OCI-LY3 (cell line): ENCODE data around the gene AK4.

Experiments used
- H2AFZ ChIP-seq: fragments of 200-600, 300-600 bp; shearing (Covaris generic); 2 replicates; pipeline ENCODE4 v1.6.0; 2014; ENCODE audit warnings: antibody characterized with exemption, low read depth, low read length
- H3K27ac ChIP-seq: fragments of 200-600, 300-600 bp; sonication (generic); 2 replicates; pipeline ENCODE4 v1.5.1; 2014; ENCODE audit warnings: mild to moderate bottlenecking, low read length, moderate library complexity, mixed read lengths
- H3K27me3 ChIP-seq: fragments of 200-600, 300-600 bp; sonication (generic); 2 replicates; pipeline ENCODE4 v1.6.1; 2014; ENCODE audit warnings: low read depth, low read length, mixed read lengths
- H3K36me3 ChIP-seq: fragments of 200-600, 300-600 bp; sonication (generic); replicated peaks from 2 replicates; pipeline ENCODE3; 2014; ENCODE audit warnings: low read depth, low read length, mixed read lengths
- H3K4me1 ChIP-seq: fragments of 300-600, 200-600 bp; sonication (generic); 2 replicates; pipeline ENCODE4 v1.6.1; 2014; ENCODE audit warnings: low read length, mixed read lengths
- H3K4me2 ChIP-seq: fragments of 200-600, 300-600 bp; sonication (generic); 2 replicates; pipeline ENCODE4 v1.6.1; 2014; ENCODE audit warnings: low read length, mixed read lengths
- H3K4me3 ChIP-seq: fragments of 300-600, 200-600 bp; sonication (generic); 2 replicates; pipeline ENCODE4 v1.5.1; 2014; ENCODE audit warnings: antibody characterized with exemption, mild to moderate bottlenecking, low read length, moderate library complexity
- H3K79me2 ChIP-seq: fragments of 300-600, 200-600 bp; shearing (Covaris generic); 2 replicates; pipeline ENCODE4 v1.6.1; 2014; ENCODE audit warnings: mild to moderate bottlenecking, low read length, mixed read lengths
- H3K9ac ChIP-seq: fragments of 300-600, 200-600 bp; shearing (Covaris generic); 2 replicates; pipeline ENCODE4 v1.6.0; 2014; ENCODE audit warnings: mild to moderate bottlenecking, low read length, moderate library complexity
- H3K9me3 ChIP-seq: fragments of 200-600, 300-600 bp; shearing (Covaris generic); 2 replicates; pipeline ENCODE4 v1.6.1; 2014; ENCODE audit warnings: low read length, mixed read lengths; ENCODE audit not compliant: insufficient read depth
- H4K20me1 ChIP-seq: fragments of 200-600, 300-600 bp; sonication (generic); 2 replicates; pipeline ENCODE4 v1.6.1; 2016; ENCODE audit warnings: low read length, mixed read lengths; ENCODE audit not compliant: insufficient read depth
- EZH2phosphoT487 ChIP-seq: fragments of 200-600 bp; shearing (Covaris generic); IDR thresholded peaks from 2 replicates; pipeline ENCODE4 v1.6.1; 2018; ENCODE audit warnings: antibody characterized with exemption, mixed run types, low read depth
- TF ChIP-seq, protein P1 (sequence below): fragments of 200-600, 300-600 bp; sonication (generic); IDR thresholded peaks from 2 replicates; pipeline ENCODE4 v1.5.1; 2014; ENCODE audit warnings: antibody characterized with exemption, low read length, low read depth

AK4 gene

DNA sequence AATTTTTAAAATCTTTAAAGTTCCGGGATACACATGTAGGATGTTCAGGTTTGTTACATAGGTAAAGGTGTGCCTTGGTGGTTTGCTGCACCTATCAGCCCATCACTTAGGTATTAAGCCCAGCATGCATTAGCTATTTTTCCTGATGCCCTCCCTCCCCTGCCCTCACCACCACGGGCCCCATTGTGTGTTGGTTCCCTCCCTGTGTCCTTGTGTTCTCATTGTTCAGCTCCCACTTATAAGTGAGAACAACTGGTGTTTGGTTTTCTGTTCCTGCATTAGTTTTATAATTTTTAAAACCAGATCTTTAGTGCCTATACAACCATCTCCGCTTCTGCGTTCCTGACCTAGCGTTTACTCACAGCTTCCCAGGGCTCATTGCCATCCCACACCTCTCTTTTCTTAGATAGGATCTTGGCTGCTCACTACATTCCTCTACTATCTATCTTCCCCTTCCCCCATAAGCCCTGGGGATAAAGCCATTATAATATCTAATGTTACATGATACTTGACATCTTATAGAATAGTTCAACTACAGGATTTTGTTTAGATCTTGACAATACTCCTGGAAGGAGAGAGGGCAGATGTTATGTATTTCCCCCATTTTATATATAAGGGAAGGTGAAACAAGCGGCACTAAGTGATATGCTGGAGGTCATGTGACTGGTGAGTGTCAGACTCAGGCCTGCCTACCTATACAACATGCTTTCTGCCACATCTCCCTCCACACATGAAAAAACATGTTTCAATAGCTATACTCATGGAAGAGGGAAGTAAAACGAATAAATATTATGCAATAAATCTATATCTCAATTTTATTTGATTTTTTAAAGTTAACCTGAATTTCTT is 109.1 kb downstream of the AK4 start:
- Histone ChIP-seq H4K20me1 (no peaks in the 10 kb centered on the region), H3K9ac (no peak overlapping the region), H3K4me2 (no peak overlapping the region), H3K27ac (no peak overlapping the region), H3K4me3 (no peak overlapping the region), H3K36me3 (no peaks in the 10 kb centered on the region), H3K27me3 (no peaks in the 10 kb centered on the region), H3K4me1 (peaks cover 10% of the 10 kb centered on the region; the same call in 1 of the 2 replicates), H3K9me3 (no peaks in the 10 kb centered on the region), H3K79me2 (no peaks in the 10 kb centered on the region), H2AFZ (no peak overlapping the region)
- TF ChIP-seq EZH2phosphoT487, result no peak
- TF ChIP-seq, protein P1, sequence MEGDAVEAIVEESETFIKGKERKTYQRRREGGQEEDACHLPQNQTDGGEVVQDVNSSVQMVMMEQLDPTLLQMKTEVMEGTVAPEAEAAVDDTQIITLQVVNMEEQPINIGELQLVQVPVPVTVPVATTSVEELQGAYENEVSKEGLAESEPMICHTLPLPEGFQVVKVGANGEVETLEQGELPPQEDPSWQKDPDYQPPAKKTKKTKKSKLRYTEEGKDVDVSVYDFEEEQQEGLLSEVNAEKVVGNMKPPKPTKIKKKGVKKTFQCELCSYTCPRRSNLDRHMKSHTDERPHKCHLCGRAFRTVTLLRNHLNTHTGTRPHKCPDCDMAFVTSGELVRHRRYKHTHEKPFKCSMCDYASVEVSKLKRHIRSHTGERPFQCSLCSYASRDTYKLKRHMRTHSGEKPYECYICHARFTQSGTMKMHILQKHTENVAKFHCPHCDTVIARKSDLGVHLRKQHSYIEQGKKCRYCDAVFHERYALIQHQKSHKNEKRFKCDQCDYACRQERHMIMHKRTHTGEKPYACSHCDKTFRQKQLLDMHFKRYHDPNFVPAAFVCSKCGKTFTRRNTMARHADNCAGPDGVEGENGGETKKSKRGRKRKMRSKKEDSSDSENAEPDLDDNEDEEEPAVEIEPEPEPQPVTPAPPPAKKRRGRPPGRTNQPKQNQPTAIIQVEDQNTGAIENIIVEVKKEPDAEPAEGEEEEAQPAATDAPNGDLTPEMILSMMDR, result no peak

GRCh38 chr1:65258106-65258505 is 110.1 kb downstream of the AK4 start:
- Histone ChIP-seq H2AFZ (no peak overlapping the region), H3K9me3 (no peaks in the 10 kb centered on the region), H3K27me3 (no peaks in the 10 kb centered on the region), H3K79me2 (no peaks in the 10 kb centered on the region), H3K36me3 (no peaks in the 10 kb centered on the region), H3K4me3 (no peak overlapping the region), H3K4me2 (no peak overlapping the region), H4K20me1 (no peaks in the 10 kb centered on the region), H3K4me1 (peaks cover 10% of the 10 kb centered on the region; the same call in 1 of the 2 replicates), H3K9ac (no peak overlapping the region), H3K27ac (no peak overlapping the region)
- no peak for TF ChIP-seq EZH2phosphoT487
- TF ChIP-seq, protein P1, result no peak

DNA sequence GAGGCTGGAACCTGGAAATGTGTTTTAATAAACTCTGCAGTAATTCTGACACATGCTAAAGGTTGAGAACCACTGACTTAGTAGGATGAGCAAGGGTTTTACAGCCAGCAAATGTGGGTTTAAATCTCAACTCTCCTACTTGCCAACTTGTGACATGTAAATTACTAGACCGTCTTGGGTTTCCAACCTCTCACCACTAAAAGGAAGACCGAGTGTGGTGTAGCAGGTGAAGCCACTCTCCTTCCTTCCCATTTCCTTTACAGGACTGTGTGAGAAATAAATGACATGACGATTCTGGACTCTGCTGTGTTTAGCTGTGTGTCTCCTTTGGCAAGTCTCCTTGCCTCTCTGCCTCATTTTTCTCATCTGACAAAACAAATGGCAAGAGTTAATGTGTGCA is 111.8 kb downstream of the AK4 start:
- H3K27me3 ChIP-seq, result no peaks in the 10 kb centered on the region
- H3K4me3 ChIP-seq, result no peak overlapping the region
- no peaks in the 10 kb centered on the region for H3K9me3 ChIP-seq
- H3K36me3 ChIP-seq, result no peaks in the 10 kb centered on the region
- 0 out of 2 replicates have a peak, but pooled peaks cover 6% of the 10 kb centered on the region for H3K4me1 ChIP-seq
- no peaks in the 10 kb centered on the region for H3K79me2 ChIP-seq
- no peak overlapping the region for H3K4me2 ChIP-seq
- H3K9ac ChIP-seq, result no peak overlapping the region
- no peaks in the 10 kb centered on the region for H4K20me1 ChIP-seq
- no peak overlapping the region for H2AFZ ChIP-seq
- TF ChIP-seq EZH2phosphoT487, result no peak
- TF ChIP-seq, protein P1, result no peak
- no peak overlapping the region for H3K27ac ChIP-seq

DNA sequence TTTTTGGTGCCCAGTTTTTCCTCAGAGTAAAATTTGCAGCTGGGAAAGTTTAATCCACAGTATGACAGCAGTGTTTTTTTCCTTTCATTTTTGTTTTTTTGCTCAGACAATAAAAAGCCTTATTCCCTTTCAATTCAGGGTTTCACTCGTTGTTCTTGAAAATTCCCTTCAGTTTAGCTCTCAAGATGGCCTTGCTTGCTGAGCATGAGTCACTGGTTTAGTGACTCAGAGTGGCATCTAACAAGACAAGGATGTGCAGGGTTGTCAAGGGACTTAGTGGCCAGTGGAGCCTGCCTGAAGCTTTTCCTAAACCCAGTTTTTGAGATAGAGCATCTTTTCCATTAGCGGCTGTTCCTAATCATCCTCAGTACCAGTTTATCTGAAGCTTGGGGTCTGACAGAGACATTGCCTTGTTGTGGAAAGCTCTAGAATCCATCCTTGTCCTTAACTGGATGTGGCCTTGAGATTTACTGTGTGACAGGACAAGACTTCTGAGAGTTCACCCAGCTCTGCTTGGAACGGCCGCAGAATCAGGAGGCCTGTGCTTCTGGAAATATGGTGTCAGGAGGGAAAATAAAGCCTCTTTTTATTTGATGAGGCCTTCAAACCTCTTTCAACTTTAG is 113.0 kb downstream of the AK4 start:
- no peaks in the 10 kb centered on the region for H3K4me1 ChIP-seq
- no peaks in the 10 kb centered on the region for H3K27me3 ChIP-seq
- H2AFZ ChIP-seq, result no peak overlapping the region
- H3K9ac ChIP-seq, result no peak overlapping the region
- H3K36me3 ChIP-seq, result no peaks in the 10 kb centered on the region
- H3K9me3 ChIP-seq, result no peaks in the 10 kb centered on the region
- no peak overlapping the region for H3K4me3 ChIP-seq
- no peaks in the 10 kb centered on the region for H3K79me2 ChIP-seq
- TF ChIP-seq, protein P1, result no peak
- no peak for TF ChIP-seq EZH2phosphoT487
- no peaks in the 10 kb centered on the region for H4K20me1 ChIP-seq
- H3K4me2 ChIP-seq, result no peak overlapping the region
- H3K27ac ChIP-seq, result no peak overlapping the region
